AG04449 (cell line): ENCODE measurements around the gene BCL2L14.

Experiments used
- CTCF ChIA-PET: fragments of 350-600 bp; formaldehyde crosslinking; extraction: SDS; loops from one replicate; lab custom pipeline; 2021; ENCODE audit warnings: antibody characterized with exemption; lab: Yijun Ruan, JAX
- POLR2A ChIA-PET: fragments of 400-600, 350-600 bp; formaldehyde crosslinking; extraction: SDS; loops from one replicate; lab custom pipeline; 2020; ENCODE audit warnings: antibody characterized with exemption, inconsistent platforms; lab: Yijun Ruan, JAX
- DNase-seq: peaks from one replicate; pipeline ENCODE4 v3.0.0-alpha.2; 2010; ENCODE audit warnings: low read depth, low spot score
- H3K4me3 ChIP-seq: 2 replicates; pipeline ENCODE4 v1.5.1; 2011; ENCODE audit warnings: low read depth, mild to moderate bottlenecking, control low read depth, low read length
- CTCF ChIP-seq: IDR thresholded peaks from one replicate; pipeline ENCODE4 v1.5.1; 2011; ENCODE audit warnings: mild to moderate bottlenecking, moderate library complexity, low read length, control low read depth, inconsistent platforms; ENCODE audit not compliant: insufficient read depth; ENCODE audit errors: missing control alignments

Gene BCL2L14

DNA sequence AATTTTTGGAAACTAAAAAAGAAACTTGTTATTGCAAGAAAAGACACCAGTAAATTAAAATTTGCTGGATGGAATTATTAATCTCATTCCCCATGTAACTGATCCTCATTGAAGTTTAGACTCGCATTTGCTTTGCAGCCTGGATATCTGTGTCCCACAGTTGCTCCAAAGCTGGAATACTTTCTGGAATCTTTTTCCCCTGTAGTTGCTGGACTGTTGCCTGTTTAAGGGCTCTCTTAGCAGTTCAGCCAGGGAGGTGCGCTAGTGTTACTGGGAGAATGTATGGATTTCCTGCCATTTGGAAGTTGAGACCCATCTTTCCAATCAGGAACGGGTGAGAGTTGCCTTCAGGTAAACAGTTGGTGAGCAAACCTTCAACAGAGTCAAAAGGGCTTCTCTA is 20.3 kb downstream of the BCL2L14 start:
- no peak for DNase-seq
- CTCF ChIA-PET: interaction anchor here (1.2 kb wide), 1 partner anchor 237 kb away, joined by 3 read pairs; no protein-coding TSS in a partner anchor
- H3K4me3 ChIP-seq: no peak overlapping the region
- no peak for TF ChIP-seq CTCF
- POLR2A ChIA-PET: no interaction called here

DNA sequence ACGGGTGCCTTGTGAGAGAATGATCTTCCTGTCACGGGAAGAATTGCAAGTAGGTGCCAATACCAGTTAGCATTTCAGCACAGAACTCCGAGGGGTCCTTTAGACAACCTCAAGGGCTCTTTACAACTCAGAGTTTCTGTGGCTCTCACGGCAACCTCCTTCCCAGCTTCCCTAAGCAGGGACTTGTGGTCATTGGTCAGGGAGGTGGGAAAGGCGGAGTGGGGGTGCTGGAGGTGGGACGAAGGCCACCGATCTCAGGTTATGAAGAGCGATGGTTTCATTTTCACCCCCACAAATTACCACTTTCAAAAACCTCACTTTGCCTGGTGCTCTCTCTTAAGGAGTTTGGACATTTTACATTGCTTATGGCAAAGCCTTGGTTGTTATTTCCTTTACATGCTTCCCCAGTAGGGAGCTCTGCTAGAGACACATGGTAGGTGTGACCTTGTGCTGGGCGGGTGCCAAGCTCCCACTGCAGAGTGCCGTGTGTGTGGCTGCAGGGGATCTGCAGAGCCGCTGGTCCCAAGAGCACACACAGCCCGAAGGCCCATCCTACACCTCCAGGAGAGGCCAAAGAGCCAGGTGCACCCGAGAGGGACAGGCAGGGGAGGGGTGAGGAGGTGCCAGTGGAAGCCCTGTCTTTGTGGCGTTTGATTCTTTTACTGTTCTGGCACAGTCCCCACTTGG is 21.4 kb downstream of the BCL2L14 start:
- TF ChIP-seq CTCF: no peak
- no peak for DNase-seq
- CTCF ChIA-PET: interaction anchor here (1.2 kb wide), 1 partner anchor 236 kb away, joined by 3 read pairs; no protein-coding TSS in a partner anchor
- H3K4me3 ChIP-seq: no peak overlapping the region
- POLR2A ChIA-PET: no interaction called here

- CTCF ChIA-PET: interaction anchor here (1.0 to 1.3 kb wide), 2 partner anchors 233 to 235 kb away, joined by 3 to 5 read pairs; no protein-coding TSS in a partner anchor
- no peak overlapping the region for H3K4me3 ChIP-seq
- no peak for TF ChIP-seq CTCF
- POLR2A ChIA-PET: no interaction called here
- no peak for DNase-seq
Observed at GRCh38 chr12:12094481-12094880, 23.7 kb downstream of the BCL2L14 start.

DNA sequence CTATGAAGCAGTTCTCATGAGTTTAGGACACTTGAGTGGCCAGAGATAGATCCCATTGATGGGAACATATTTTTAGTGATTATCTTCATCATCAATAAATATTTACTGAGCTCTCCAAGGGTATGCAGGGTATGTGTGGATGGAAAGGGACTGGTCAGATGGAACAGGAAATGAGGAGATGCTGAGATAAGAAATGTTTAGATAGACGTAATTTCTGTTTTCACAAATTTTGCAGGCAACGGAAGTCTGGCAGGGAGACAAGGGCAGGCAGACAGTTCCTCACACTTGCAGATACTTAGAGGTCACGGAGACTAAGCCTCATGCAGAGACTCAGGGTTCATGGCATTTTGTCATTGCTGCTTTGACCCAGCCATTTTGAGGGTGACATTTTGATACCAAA is 24.3 kb downstream of the BCL2L14 start:
- no peak for DNase-seq
- H3K4me3 ChIP-seq: no peak overlapping the region
- TF ChIP-seq CTCF: no peak
- CTCF ChIA-PET: interaction anchor here (1.3 to 2.3 kb wide), 2 partner anchors 11 to 234 kb away, joined by 5 to 6 read pairs; no protein-coding TSS in a partner anchor
- POLR2A ChIA-PET: no interaction called here

- ChIA-PET POLR2A (interaction anchor here (1.0 kb wide), 1 partner anchor 168 kb away, joined by 3 read pairs; the partner anchor contains the start of gene LRP6), CTCF (interaction anchor here (0.8 to 2.4 kb wide), 5 partner anchors 9 to 231 kb away, joined by 3 to 9 read pairs (median 4); no protein-coding TSS in a partner anchor)
- DNase-seq: no peak
- no peak overlapping the region for H3K4me3 ChIP-seq
- TF ChIP-seq CTCF: no peak
Observed at GRCh38 chr12:12097891-12098690, 27.4 kb downstream of the BCL2L14 start.

- H3K4me3 ChIP-seq: no peak overlapping the region
- no peak for TF ChIP-seq CTCF
- ChIA-PET POLR2A (no interaction called here), CTCF (interaction anchor here (0.8 to 2.4 kb wide), 4 partner anchors 8 to 228 kb away, joined by 3 to 9 read pairs (median 4); no protein-coding TSS in a partner anchor)
- no peak for DNase-seq
Observed at GRCh38 chr12:12098691-12099015, 27.9 kb downstream of the BCL2L14 start.
